Hindlimb muscle (tissue), 1 donor: ENCODE data around the gene PIP4K2A. TPM values are rescaled to one million over a fixed set of nuclear protein-coding genes. Genes with fewer than 3 reads are reported as not detected.

Experiments
- DNase-seq: peaks from one replicate; pipeline ENCODE4 v3.0.0-alpha.2; 2013
- polyA plus RNA-seq: library from polyadenylated mRNA; unstranded; fragments of 120-200 nt; gene quantifications from one replicate; pipeline ENCODE4 v1.2.1, GENCODE V29; 2013; ENCODE audit not compliant: insufficient read length

The PIP4K2A gene
- polyA plus RNA-seq, 1 donor, result 19.9 TPM

DNA sequence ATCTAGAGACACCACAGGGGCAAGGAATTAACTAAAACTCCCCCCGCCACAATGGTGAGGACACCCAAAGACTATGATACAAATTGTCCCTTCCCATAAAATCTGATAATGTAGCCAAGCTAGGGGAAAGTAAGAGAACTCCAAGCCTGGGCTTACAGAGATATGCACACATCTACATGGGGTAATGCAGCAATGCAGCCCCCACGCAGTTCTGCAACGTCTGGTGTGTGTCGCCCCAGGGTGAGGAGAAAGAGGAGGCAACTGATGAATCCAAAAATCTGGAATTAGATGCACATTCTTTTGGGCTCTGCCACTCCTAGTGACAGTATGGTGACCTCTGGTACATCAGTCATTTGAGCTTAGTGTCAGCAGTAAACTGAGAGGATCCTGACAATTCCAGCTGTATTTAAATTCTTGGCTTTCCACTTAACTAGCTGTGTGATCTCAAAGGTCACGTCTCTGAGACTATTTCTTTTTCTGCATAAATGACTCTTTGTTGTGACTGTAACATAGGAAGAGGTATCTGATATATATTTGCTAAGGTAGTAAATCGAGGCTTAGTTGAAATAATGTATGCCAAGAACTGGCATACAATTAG, 51.5 kb downstream of the PIP4K2A start:
- no peak for DNase-seq

DNA sequence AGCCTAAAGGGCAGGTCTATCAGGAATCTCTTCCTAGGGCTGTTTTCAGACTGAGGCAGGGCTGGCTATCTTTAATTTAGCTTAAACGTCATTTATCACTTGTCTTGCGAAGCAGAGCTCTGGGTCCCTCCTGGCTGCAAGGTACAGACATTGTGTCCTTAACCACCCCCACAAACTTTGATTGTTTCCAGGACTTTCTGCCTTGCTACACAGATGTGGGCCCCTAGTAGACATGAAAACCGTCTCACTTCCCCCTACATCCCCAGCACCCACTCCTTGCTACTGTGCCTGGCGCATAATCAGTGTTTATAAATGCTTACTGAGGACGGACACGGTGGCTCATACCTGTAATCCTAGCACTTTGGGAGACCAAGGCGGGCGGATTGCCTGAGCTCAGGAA, 54.5 kb downstream of the PIP4K2A start:
- no peak for DNase-seq

DNA sequence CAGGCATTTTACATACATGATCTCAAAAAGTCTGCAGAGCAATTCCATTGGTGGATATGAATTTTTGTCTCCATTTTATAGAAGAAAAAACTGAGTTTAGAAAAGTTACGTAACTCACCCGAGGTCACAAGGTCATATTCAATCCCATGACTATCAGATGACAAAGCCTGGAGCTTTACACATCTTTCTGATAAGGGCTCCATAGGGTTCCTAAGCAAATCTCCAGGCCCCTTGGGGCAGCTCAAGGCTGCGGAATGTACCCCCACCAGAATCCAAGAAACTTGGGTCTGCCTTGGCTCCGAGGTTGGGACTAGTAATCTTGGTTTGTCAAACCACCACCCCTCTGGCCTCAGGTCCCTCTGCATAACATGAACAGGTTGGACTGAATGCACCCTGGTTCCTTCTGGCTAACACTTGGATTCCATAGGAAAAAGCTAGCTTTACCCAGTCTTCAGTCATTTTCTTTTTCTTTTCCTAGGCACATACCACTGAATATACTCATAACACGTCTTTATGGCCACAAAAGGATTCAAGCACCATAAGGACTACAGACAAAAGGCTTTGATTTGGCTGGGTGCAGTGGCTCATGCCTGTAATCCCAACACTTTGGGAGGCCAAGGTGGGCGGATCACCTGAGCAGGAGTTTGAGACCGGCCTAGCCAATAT, 55.5 kb downstream of the PIP4K2A start:
- DNase-seq, result no peak

DNA sequence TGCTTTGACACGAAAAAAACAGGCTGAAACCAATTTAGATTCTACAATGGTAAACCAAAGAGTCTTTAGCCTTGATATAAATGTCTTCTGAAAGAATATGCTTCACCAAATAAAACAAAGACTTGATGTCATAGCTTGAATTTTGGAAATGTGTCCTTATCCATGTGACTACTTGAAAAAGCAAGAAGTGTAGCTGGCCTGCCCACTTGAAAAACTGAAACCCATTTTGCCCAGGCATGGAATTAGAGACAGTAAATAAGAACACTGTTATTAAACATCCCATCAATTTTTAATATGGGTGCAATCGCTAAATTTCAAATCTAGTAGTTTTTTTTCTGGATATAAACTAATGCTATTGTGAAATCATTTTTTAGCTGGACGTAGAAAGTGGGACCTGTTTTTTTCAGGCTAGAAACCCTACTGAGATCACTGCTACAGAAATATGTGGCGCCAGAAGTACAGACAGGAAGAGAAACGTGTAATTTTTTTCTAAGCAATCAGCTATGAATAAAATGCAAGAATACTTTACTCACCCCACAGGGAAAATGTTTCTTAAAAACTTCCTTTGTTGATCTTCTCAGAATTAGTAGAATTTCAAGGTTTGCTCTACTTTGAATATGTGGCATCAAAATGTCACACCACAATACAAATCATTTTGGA, 56.7 kb downstream of the PIP4K2A start:
- no peak for DNase-seq

DNA sequence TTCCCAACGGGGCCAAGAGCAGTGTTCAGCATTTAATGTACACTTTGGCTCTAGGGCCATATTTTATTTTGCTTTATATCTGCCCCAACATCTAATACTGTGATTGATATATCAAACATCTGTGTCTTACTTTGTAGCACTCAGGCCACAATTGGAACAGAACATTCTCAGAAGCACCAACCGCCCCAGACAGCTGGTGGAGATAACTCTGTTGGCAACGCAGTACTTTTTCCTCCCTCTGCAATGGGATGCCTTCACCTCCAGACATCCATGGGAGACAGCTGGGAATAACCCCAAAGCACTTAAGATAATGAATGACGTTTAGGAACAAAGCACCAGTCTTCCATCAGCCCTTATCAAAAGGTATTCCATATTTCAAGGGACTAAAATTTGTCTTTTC, 57.4 kb downstream of the PIP4K2A start:
- DNase-seq, result no peak

DNA sequence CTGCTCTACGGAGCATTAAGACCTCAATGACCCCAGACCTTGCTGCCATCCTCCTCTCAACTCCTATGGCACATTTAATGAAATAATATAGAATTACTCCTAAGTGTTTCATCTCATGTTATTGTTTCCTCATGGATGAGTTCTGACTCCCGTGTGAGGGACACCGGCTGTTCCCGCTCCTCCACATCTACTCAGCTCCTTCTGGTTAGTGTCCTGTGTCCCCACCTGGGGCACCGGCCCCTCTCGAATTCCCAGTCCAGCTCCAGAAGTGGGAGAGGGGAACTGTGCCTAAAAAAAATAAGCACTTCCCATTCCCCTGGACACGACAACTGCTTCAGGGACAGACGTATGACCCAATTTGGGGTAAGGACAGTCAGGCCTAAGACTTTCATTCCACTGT, 58.3 kb downstream of the PIP4K2A start:
- no peak for DNase-seq

DNA sequence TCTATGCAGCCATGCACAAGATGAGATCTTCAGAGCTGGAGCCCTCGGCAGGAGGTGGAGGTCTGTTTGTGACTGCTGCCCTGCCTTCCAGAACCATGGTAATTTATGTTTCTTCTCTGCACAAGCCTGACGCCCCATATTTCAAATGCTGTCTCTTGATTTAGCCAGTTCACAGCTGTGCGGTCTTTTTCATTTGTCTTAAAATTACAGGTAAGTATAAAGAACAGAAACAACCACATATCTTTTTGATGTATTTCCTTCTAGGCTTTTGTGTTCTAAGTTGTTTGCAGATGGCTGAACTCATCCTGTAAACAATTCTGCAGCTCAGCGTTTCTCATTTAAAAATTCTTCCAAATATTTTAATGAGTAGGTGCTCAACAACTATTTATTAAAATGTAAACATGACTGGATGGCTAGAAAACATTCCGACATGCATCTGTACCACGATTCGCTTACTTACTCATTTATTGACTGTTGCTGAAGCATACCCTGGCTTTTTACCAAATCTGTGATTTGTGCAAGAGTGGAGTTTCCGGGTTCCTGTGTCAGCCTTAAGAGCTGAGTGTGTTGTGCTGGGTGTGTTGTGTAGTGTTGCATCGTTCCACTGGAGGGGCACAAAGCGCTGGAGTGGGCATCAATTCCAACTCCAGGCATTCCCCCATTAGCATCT, 58.9 kb downstream of the PIP4K2A start:
- DNase-seq, result no peak

DNA sequence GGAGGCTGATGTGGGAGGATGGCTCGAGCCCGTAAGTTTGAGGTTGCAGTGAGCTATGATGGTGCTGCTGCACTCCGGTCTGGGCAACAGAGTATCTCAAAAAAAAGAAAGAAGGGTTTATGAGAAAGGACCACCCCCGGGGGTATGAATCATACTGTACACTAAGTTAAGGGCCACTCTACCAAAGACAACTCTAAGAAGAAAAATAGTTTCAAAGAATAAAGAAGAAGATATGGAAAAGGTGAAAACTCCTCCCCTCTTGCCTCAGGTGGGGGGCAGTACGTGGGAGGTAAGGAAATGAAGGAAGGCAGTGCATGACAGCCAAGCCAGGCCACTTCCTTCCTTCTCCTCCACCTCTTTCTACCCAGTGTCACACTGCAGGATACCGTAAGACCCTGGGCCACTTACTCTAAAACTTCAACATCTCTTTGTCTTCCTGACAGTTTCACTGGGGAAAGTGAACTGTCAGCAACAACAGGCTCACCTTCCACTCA, 61.3 kb downstream of the PIP4K2A start:
- DNase-seq, result no peak

DNA sequence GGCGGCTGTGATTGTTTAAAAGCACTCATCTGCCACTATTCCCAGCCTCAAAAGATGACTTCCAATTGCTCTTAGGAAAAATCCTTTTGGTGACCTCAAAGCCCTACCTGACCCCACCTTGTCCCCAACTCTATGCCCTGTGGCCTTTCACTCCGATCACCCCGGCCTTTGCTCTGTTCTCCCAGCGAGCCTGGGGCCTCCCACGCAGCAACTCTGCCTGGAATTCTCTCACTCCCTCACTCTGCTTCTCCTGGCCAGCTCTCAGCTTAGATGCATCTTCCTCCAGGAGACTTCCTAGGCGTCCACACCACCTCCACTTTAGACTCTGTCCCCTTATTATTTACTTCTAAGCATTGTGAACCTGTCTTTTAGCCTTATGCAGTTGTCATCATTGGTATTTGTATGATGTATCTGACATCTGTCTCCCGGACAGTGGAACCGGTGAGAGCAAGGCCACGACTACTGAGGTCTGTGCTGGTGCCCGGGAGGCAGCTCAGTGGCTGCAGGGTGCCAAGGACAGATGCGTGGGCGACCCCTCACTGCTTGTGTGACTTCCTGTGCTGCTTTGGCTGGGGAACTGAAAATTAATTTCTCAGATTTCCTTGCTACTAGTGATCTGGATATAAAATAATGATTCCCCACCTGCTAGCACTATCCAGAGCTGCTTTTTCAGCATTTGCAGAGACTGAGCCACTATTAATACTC, 63.0 kb downstream of the PIP4K2A start:
- DNase-seq, result no peak

DNA sequence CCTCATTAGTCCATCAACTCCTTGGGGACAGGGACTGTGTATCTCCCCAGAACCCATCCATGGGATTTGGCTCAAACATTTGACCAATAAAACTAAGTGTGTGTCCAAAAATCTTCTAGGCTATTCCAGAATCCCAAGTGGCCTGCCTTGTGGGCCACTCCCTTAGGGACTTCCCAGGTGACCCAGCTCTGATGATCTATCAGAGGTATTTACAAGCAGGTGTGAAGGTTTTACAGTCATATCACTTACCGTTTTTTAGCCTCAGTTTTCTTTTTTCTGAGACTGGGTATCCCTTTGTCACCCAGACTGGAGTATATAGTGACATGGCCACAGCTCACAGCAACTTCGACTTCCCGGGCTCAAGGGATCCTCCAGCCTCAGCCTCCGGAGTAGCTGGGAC, 64.4 kb downstream of the PIP4K2A start:
- DNase-seq, result no peak

DNA sequence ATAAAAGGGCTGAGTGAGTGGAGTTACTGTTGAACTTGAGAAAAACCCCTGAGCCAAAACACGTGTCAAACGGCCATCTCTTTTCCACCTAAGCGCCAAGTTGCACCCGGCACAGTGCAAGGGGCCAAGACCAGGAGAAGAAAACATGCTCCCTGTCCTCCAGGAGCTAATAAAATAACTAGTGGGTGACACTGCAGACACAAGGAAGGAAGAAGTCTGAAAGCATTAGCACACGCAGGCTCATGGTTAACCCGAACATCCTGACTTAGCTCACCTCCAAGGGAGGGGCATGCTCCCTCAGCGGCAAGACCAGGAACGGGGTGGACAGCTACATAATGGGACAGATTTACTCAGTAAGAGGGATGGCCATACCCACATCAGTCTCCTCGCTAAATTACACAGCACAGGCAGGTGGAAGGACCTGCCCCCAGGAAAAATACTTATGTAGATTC, 65.0 kb downstream of the PIP4K2A start:
- no peak for DNase-seq

DNA sequence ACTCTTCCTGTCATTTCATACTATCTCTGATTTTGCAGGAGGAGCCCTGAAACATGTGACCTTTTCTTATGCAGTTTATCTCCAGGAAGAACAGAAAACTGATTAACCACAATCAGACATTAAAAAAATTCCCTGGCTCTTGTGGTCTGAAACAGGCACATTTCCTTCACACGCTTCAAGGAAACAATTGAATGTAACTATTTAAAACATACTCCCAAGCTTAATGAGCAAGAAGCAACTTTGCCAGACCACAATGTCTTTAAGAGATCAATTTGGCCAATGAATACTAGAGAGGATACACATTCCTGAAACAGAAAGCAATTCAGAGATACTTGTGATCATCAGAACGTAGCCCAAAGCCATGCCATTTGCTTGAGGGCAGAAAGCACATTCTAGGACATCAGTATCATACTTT, 65.8 kb downstream of the PIP4K2A start:
- DNase-seq, result no peak

DNA sequence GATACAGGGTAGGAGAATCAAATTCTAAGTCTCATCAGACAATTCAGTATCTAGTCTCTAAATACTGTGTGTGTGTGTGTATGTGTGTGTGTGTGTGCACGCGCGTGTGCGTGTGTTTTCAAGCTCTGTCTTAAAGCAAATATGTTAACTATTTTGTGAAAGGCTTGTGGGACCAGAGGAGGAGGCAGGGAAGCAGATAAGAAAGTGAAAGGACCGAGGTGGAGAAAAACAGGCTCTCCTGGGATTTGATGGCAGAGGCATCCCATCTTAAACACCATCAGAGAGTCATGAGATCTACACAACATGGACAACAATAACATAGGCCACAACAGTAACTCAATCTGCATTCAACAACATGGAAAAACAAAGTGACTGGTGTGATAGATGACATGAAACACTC, 67.1 kb downstream of the PIP4K2A start:
- no peak for DNase-seq

DNA sequence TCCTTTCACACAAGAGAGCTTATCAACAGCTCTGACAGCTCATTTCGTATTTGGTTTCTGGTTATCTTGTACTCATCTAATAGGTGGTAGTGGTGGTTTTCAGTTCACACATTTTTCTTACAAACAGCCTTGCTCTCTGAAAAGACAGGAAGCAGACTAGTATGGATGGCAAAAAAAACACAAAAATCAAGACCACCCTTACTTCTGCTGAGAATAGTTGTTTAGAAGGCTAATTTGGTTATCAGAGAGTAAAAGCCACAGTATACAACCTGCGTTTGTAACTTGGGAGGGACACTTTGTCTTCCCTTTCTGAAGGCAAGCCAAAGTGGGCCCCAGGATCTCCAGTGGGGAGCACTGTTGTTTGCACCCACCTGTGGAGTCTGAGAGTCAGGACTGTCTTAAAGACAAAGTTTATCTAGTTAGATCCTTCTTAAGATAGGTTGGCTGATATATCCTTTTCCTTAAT, 68.0 kb downstream of the PIP4K2A start:
- DNase-seq, result no peak

DNA sequence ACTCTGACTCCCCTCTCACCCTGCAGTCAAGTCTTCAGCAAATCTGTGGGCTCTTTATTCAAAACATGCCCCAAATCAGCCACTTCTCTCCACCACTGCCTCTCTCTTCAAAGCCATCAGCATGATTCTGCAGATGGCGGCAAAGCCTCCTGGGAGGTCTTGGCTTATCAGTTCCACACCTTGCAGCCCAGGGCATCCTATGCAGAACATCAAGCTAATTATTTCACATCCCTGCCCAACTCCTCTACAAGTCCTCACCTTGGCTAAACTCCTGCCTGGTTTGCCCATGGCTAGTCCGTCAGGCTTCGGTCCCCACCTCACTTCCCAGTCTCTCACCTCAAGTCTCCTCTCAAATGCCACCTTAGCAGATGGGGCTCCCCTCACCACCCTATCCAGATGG, 70.2 kb downstream of the PIP4K2A start:
- DNase-seq, result no peak

DNA sequence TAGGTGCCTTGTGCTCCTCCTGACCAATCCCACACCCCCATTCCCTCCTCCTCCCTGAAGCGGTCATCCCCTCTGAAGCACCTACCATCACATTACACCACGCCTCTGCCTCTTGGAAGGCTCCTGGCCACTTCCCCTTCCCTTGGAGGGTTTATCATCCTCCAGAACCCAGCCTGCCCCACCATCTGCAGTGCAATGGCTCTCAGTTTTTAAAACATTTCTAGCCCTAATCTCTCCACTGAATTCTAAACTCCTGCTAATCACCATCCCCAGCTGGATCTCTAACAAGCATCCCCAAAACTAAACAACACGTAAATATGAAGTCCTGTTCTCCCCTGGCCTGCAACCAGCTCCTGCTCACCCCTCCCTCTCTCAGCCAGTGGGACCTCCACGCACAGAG, 70.6 kb downstream of the PIP4K2A start:
- no peak for DNase-seq

DNA sequence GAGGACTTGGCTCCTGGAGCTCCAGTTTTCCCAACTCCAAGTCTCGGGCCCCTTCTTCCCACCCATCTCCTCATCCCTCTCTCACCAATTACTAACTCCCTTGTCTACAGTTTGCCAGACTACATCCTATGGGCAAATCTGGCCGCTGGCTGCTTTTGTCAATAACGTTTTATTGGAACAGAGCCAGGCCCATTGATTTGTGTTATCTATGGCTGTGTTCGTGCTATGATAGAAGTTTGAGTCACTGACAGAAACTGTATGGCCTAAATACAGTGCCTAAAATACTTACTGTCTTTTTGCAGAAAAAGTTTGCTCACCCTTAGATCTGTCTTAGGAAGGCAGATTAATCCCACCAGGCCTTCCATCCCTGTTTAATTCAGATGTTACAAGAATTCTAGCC, 71.3 kb downstream of the PIP4K2A start:
- DNase-seq, result no peak

DNA sequence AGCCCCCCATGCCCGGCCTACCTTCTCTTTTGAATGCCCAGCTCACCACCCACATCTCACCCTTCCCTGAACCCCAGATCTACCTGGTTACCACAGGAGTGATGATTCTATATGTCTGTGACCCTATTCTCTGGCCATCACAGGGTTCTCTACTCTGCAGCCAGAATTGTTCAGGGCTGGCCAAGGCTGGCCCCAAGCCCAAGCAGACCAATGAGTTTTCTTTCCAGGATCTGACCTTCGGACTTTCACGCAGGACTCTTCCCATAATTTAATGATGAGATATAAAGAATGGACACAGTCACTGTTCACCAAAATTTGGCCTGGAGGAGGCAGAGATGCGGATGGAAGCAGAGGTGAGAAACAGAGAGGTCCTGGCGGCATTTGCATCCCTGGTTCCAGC, 72.6 kb downstream of the PIP4K2A start:
- DNase-seq, result no peak

DNA sequence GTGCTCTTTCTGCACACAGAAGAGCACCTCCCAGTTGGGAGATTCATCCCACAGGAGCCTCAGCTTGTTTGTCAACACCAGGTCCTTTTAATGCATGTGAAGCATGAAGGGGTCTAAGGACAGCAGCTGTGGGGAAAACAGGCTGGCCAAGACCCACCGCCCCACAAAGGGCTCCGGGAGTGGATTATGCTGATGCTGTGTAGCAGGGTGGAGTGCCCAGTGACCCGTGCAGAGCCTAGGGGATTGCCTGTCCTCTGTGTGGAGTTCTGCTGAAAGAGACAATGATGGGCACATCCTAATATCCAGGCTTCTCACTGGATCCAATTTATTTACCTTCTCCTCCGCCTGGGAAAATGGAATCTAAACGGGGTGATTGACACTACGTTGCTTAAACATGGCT, 74.0 kb downstream of the PIP4K2A start:
- DNase-seq, result no peak

DNA sequence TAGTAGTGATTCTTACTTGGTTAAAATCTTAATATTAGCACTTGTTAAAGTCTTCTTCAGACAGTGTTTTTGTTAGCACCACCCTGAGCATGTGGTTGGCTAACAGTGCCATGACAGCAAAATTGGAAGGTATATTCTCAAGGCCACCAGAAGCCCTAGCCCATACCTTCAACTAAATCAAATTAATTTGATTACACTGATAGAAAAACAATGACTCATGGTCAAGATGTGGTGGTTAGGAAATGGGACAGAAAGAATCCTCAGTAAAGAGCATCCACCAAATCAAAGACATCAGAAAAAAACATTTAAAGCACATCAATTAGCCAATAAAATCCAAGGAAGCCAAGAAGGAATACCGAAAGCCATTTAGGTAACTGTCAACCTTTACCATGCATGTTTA, 75.5 kb downstream of the PIP4K2A start:
- DNase-seq, result no peak

DNA sequence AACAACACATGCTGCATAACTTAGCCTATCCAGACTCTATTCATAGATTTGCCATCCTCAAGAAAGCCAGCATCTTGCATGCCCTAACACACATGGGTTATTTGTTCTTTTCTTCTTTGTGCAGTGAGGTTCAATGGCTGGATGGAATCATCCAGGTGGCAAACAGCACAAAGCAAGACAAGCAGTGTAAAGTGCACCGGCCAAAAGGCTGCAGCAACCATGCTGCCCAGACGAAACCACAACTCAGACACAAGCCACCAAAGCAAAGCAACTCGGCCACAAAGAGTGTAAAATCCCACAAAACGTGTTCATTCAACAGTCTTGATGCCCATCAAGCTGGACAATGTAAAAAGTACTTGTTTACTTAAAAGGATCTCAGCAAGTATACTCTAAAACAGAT, 76.9 kb downstream of the PIP4K2A start:
- DNase-seq, result no peak

DNA sequence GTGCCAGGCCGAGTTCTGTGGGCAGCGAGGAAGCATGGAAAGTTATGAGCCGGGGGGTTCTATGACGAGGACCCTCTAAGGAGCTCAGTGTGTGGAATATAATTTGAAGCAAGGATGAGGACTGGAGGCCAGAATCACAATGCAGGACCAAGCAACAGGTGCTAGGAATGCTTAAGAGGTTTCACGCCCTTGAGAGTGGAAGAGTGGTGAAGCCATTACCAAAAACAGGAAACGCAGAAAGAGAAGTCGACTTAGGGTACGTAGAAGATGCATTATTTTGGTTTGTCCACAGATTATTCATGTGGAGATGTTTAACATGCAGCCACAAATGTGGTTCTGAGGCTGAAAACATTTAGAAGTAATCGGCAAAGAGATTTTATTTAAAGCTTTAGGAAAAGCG, 78.7 kb downstream of the PIP4K2A start:
- no peak for DNase-seq
